GM12864 (cell line): Measurements from ENCODE around the gene ABTB2.

Experiments
- DNase-seq: peaks from one replicate; pipeline ENCODE4 v3.0.0-alpha.2; 2011; ENCODE audit warnings: low read depth
- H3K4me3 ChIP-seq: 2 replicates; pipeline ENCODE4 v1.5.1; 2011; ENCODE audit warnings: mild to moderate bottlenecking, low read depth, low read length, control low read depth
- CTCF ChIP-seq: IDR thresholded peaks from 2 replicates; pipeline ENCODE4 v1.5.1; 2011; ENCODE audit warnings: low read depth, mild to moderate bottlenecking, moderate library complexity, low read length, control low read depth, inconsistent platforms; ENCODE audit errors: missing control alignments

Gene ABTB2

GRCh38 chr11:34305780-34306179, 52.0 kb downstream of the ABTB2 start:
- no peak for TF ChIP-seq CTCF
- no peak overlapping the region for H3K4me3 ChIP-seq
- DNase-seq = no peak

GRCh38 chr11:34305193-34305592, 52.6 kb downstream of the ABTB2 start:
- no peak overlapping the region for H3K4me3 ChIP-seq
- DNase-seq = no peak
- no peak for TF ChIP-seq CTCF

GRCh38 chr11:34303028-34303570, 54.7 kb downstream of the ABTB2 start:
- no peak overlapping the region for H3K4me3 ChIP-seq
- TF ChIP-seq CTCF = no peak
- DNase-seq = no peak

- DNase-seq = peak; percentile 31
- no peak overlapping the region for H3K4me3 ChIP-seq
- no peak for TF ChIP-seq CTCF
These were observed 55.5 kb downstream of the ABTB2 start for GRCh38 chr11:34302046-34302921.

- H3K4me3 ChIP-seq = no peak overlapping the region
- DNase-seq = no peak
- TF ChIP-seq CTCF = no peak
These were observed 56.9 kb downstream of the ABTB2 start for GRCh38 chr11:34300926-34301295.

- TF ChIP-seq CTCF = no peak
- DNase-seq = no peak
- no peak overlapping the region for H3K4me3 ChIP-seq
These were observed 57.5 kb downstream of the ABTB2 start for GRCh38 chr11:34300026-34300925.
